Sigmoid colon (tissue), 7 donors: ENCODE measurements around the gene LEFTY2. TPM values are rescaled to one million over a fixed set of nuclear protein-coding genes. Genes with fewer than 3 reads are reported as not detected.

ENCODE experiments used
- DNase-seq: peaks from one replicate; pipeline ENCODE4 v3.0.0-alpha.2; 2019
- H3K27ac ChIP-seq, 4 donors: fragments of 200-600 bp; sonication (generic); one replicate each; pipeline ENCODE4 v1.5.1; 2016 to 2019; ENCODE audit warnings: mild to moderate bottlenecking in 1 of 4
- H3K27me3 ChIP-seq, 3 donors: fragments of 200-600 bp; sonication (generic); one replicate each; pipeline ENCODE4 v1.5.1; 2019; ENCODE audit warnings: mild to moderate bottlenecking in 1 of 3
- H3K36me3 ChIP-seq, 4 donors: fragments of 200-600 bp; sonication (generic); one replicate each; pipeline ENCODE4 v1.5.1; 2016 to 2019
- H3K4me1 ChIP-seq, 4 donors: fragments of 200-600 bp; sonication (generic); one replicate each; pipeline ENCODE4 v1.5.1; 2017 to 2019
- H3K4me3 ChIP-seq, 4 donors: fragments of 200-600 bp; sonication (generic); one replicate each; pipeline ENCODE4 v1.5.1; 2017 to 2019; ENCODE audit warnings: mild to moderate bottlenecking in 2 of 4, moderate library complexity in 1 of 4
- H3K9me3 ChIP-seq, 4 donors: fragments of 200-600 bp in 3 of 4; sonication (generic) in 3 of 4; one replicate each; pipeline versions ENCODE4 v1.5.1 to v1.6.1; 2013 to 2019
- EP300 ChIP-seq, 4 donors: sonication (generic); formaldehyde crosslinking; IDR thresholded peaks; one replicate each; pipeline ENCODE4 v1.6.1; 2017; ENCODE audit warnings: antibody characterized with exemption in 4 of 4
- POLR2A ChIP-seq, 2 donors: fragments of 450-650 bp; IDR thresholded peaks; one replicate each; pipeline ENCODE4 v1.6.1; 2016; ENCODE audit warnings: antibody characterized with exemption in 2 of 2, mild to moderate bottlenecking in 2 of 2, moderate library complexity in 2 of 2
- POLR2AphosphoS5 ChIP-seq, 4 donors: sonication (generic); formaldehyde crosslinking; IDR thresholded peaks; one replicate each; pipeline ENCODE4 v1.6.1; 2017; ENCODE audit warnings: antibody characterized with exemption in 4 of 4
- WGBS, 2 donors: extraction: QIAGEN DNeasy Blood & Tissue Kit; methylation state at CpG; one replicate each; pipeline ENCODE4 v1.1.7; 2013; 5-methylcytosine and 5-hydroxymethylcytosine counted together
- intact Hi-C: fragments of 100-400 bp; cut with DNase I; formaldehyde crosslinking; loops from one replicate; pipeline ENCODE4 v1.15.1; 2023
- polyA plus RNA-seq, 3 donors: library from polyadenylated mRNA; stranded (reverse); fragments of 200-250 nt; gene quantifications; one replicate each; pipeline ENCODE4 v1.2.3, GENCODE V29; 2013
- total RNA-seq, 4 donors: library from RNA; depleted of rRNA; stranded (reverse); fragments of >200 nt; gene quantifications; one replicate each; pipeline ENCODE4 v1.1.0, GENCODE V29; 2016
- TF ChIP-seq, protein P1 (sequence below), 4 experiments: fragments of 450-650 bp in 3 of 4; fragments of 200-600 bp in 1 of 4; IDR thresholded peaks; one replicate each; pipeline ENCODE4 v1.5.1; 2016 to 2019; ENCODE audit warnings: antibody characterized with exemption in 4 of 4, mild to moderate bottlenecking in 3 of 4, moderate library complexity in 2 of 4
- donor health status: healthy with polysubstance abuse.
- donor health status: Bipolar disorder and iron deficiency.
- donor health status: healthy.

LEFTY2 gene
- total and polyA plus RNA-seq, 7 donors, result 0.71 to 15.6 (median 3.0) TPM; not detected in 3

- no peak for DNase-seq
- no peaks in the 10 kb centered on the region for H3K36me3 ChIP-seq
- WGBS, 2 donors, result 61 to 73% methylated on average over 19 of the region's 19 CpGs
- no peaks in the 10 kb centered on the region for H3K27me3 ChIP-seq
- H3K27ac ChIP-seq, result no peak overlapping the region
- H3K4me1 ChIP-seq, result no peaks in the 10 kb centered on the region
- no peak overlapping the region for H3K4me3 ChIP-seq
- intact Hi-C loops, result no loop called here
- TF ChIP-seq, protein P1, sequence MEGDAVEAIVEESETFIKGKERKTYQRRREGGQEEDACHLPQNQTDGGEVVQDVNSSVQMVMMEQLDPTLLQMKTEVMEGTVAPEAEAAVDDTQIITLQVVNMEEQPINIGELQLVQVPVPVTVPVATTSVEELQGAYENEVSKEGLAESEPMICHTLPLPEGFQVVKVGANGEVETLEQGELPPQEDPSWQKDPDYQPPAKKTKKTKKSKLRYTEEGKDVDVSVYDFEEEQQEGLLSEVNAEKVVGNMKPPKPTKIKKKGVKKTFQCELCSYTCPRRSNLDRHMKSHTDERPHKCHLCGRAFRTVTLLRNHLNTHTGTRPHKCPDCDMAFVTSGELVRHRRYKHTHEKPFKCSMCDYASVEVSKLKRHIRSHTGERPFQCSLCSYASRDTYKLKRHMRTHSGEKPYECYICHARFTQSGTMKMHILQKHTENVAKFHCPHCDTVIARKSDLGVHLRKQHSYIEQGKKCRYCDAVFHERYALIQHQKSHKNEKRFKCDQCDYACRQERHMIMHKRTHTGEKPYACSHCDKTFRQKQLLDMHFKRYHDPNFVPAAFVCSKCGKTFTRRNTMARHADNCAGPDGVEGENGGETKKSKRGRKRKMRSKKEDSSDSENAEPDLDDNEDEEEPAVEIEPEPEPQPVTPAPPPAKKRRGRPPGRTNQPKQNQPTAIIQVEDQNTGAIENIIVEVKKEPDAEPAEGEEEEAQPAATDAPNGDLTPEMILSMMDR (IDR thresholded peaks at IDR 0.05), result no peak
- TF ChIP-seq EP300 (IDR thresholded peaks at IDR 0.05) (no peak), POLR2A (IDR thresholded peaks at IDR 0.05) (no peak), POLR2AphosphoS5 (IDR thresholded peaks at IDR 0.05) (no peak)
- H3K9me3 ChIP-seq, result no peaks in the 10 kb centered on the region
Measured at GRCh38 chr1:225897595-225898514, 43.2 kb downstream of the LEFTY2 start.

DNA sequence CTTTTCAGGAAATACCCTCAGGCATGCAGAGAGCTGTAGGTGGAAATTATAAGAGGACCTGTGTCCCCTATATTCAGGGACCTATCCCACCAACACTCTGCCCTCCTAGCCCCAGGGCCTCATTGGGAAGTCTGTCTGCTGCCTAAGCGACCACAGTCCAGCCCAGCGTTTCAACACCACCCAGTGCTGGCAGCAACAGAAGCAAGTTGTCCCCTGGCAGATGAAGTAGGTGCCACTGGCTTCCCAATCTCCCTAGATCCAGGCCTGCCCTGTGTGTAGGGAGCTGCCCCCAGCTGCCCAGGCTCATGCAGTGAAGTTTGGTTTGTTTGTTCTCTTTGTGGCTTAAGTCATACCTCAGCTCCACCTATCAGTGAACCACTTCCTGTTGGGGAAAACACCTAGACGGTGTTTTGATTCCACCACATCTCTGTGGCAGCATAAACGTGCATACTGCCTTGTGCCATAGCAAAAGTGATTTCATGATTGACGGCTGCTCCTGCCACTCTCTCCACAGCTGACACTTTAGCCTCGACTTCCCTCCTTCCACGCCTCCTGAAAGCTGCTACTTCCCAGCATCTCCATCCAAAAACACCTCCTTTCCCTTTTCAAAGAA lies 44.0 kb downstream of the LEFTY2 start:
- WGBS, 2 donors, result 9 to 22% methylated on average over 7 of the region's 7 CpGs
- intact Hi-C loops, result no loop called here
- no peak for DNase-seq

DNA sequence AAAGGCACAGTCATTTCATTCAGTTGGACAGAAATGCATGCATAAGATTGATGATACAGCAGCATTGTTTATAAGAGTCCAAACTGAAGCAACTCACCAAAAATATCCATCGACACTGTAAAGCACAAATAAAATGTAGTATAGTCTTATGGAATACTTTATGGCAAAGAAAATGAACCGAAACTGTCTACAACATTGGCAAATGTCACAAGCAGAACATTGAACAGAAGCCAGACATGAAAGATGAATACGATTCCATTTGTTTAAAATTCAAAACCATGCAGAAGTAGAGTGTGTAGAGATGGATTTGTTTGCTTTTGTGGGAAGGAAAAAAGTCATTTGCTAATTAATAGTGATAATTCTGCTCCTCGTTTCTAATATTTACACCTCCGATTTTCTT lies 44.5 kb downstream of the LEFTY2 start:
- no peak for DNase-seq
- H3K9me3 ChIP-seq, result no peaks in the 10 kb centered on the region
- intact Hi-C loops, result no loop called here
- no peaks in the 10 kb centered on the region for H3K36me3 ChIP-seq
- H3K4me3 ChIP-seq, result no peak overlapping the region
- WGBS, 2 donors, result 45 to 72% methylated on average over 5 of the region's 5 CpGs
- TF ChIP-seq POLR2AphosphoS5 (IDR thresholded peaks at IDR 0.05) (no peak), EP300 (IDR thresholded peaks at IDR 0.05) (no peak), POLR2A (IDR thresholded peaks at IDR 0.05) (no peak)
- TF ChIP-seq, protein P1 (IDR thresholded peaks at IDR 0.05), result no peak
- H3K27ac ChIP-seq, result no peak overlapping the region
- H3K27me3 ChIP-seq, result no peaks in the 10 kb centered on the region
- H3K4me1 ChIP-seq, result no peaks in the 10 kb centered on the region

More for the DNA sequence above, 44.0 kb downstream of the LEFTY2 start:
- no peaks in the 10 kb centered on the region for H3K36me3 ChIP-seq
- H3K27me3 ChIP-seq, result no peaks in the 10 kb centered on the region
- H3K27ac ChIP-seq, result no peak overlapping the region
- no peaks in the 10 kb centered on the region for H3K4me1 ChIP-seq
- no peak overlapping the region for H3K4me3 ChIP-seq
- TF ChIP-seq POLR2AphosphoS5 (IDR thresholded peaks at IDR 0.05), result no peak
- no peak for TF ChIP-seq POLR2A (IDR thresholded peaks at IDR 0.05)
- TF ChIP-seq, protein P1 (IDR thresholded peaks at IDR 0.05), result no peak
- TF ChIP-seq EP300 (IDR thresholded peaks at IDR 0.05), result no peak
- no peaks in the 10 kb centered on the region for H3K9me3 ChIP-seq

DNA sequence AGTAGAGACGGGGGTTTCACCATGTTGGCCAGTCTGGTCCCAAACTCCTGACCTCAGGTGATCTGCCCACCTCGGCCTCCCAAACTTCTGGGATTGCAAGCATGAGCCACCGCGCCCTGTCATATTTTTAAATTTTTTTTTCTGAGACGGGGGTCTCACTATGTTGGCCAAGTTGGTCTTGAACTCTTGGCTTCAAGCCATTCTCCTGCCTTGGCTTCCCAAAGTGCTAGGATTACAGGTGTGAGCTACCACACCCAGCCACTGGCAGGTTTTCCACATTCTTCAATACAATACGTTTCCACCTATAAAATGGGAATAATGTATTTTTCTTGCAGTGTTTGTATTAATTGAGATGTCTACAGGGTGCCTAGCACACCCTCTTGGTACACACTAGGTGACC lies 48.7 kb downstream of the LEFTY2 start:
- 61 to 85% methylated on average over 6 of the region's 6 CpGs for WGBS, 2 donors
- Histone ChIP-seq H3K36me3 (no peaks in the 10 kb centered on the region), H3K4me1 (peaks cover 0 to 6% (median 0%) of the 10 kb centered on the region in 4 donors), H3K4me3 (no peak overlapping the region), H3K27me3 (no peaks in the 10 kb centered on the region), H3K27ac (no peak overlapping the region), H3K9me3 (no peaks in the 10 kb centered on the region)
- no peak for DNase-seq
- intact Hi-C loops, result no loop called here
- no peak for TF ChIP-seq POLR2A (IDR thresholded peaks at IDR 0.05)
- TF ChIP-seq POLR2AphosphoS5 (IDR thresholded peaks at IDR 0.05), result no peak
- TF ChIP-seq EP300 (IDR thresholded peaks at IDR 0.05), result no peak
